Measurements from ENCODE around the gene MFSD12. TPM values are rescaled to one million over a fixed set of nuclear protein-coding genes. Genes with fewer than 3 reads are reported as not detected.

MFSD12 gene
- total and polyA plus RNA-seq, 2 experiments from 2014 or later, result 44.7 to 57.7 TPM

DNA sequence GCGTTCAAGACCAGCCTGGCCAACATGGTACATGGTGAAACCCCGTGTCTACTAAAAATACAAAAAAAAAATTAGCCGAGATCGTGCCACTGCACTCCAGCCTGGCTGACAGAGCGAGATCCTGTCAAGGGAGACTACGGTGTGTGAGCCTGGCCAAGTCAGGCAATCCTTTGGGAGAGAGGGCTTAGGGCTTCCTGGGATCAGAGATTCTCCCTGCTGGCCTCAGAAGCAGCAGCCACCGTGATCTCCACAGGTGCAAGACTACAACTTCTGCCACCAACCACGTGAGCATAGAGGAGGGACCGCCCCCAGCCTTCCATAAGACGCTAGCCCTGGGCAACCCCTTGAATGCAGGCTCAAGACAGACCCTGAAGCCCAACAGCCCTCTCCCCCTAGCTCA, 7.6 kb downstream of the MFSD12 start:
- no peak overlapping the region for H3K27ac ChIP-seq
- TF ChIP-seq, protein P1, sequence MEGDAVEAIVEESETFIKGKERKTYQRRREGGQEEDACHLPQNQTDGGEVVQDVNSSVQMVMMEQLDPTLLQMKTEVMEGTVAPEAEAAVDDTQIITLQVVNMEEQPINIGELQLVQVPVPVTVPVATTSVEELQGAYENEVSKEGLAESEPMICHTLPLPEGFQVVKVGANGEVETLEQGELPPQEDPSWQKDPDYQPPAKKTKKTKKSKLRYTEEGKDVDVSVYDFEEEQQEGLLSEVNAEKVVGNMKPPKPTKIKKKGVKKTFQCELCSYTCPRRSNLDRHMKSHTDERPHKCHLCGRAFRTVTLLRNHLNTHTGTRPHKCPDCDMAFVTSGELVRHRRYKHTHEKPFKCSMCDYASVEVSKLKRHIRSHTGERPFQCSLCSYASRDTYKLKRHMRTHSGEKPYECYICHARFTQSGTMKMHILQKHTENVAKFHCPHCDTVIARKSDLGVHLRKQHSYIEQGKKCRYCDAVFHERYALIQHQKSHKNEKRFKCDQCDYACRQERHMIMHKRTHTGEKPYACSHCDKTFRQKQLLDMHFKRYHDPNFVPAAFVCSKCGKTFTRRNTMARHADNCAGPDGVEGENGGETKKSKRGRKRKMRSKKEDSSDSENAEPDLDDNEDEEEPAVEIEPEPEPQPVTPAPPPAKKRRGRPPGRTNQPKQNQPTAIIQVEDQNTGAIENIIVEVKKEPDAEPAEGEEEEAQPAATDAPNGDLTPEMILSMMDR (IDR thresholded peaks at IDR 0.05; ENCODE audit: poor library complexity), result no peak
- TF ChIP-seq EZH2 (IDR thresholded peaks at IDR 0.05; ENCODE audit: borderline replicate concordance) (no peak), EZH2phosphoT487 (IDR thresholded peaks at IDR 0.05; ENCODE audit: low read depth, severe bottlenecking, unreplicated experiment) (no peak)
- H3K79me2 ChIP-seq, result no peaks in the 10 kb centered on the region
- no peaks in the 10 kb centered on the region for H4K20me1 ChIP-seq (ENCODE audit: insufficient read depth, poor library complexity, severe bottlenecking)
- no peaks in the 10 kb centered on the region for H3K4me1 ChIP-seq (ENCODE audit: insufficient read depth)
- WGBS (ENCODE audit: low lambda C conversion rate, missing lambda C conversion rate), result 94% methylated on average over 10 of the region's 10 CpGs
- H3K36me3 ChIP-seq (replicated peaks; ENCODE audit: insufficient read depth, low read depth), result no peaks in the 10 kb centered on the region
- no peaks in the 10 kb centered on the region for H3K27me3 ChIP-seq
- no peak overlapping the region for H3K4me2 ChIP-seq
- H2AFZ ChIP-seq, result no peak overlapping the region
- no peaks in the 10 kb centered on the region for H3K9me3 ChIP-seq (ENCODE audit: low read depth)
- DNase-seq (ENCODE audit: low spot score), result no peak
- no peaks in the 10 kb centered on the region for H3K9me2 ChIP-seq (replicated peaks; ENCODE audit: insufficient read depth)
- no peak overlapping the region for H3K4me3 ChIP-seq

GRCh38 chr19:3548606-3549005, 8.8 kb downstream of the MFSD12 start:
- no peak overlapping the region for H3K4me2 ChIP-seq
- no peak for DNase-seq (ENCODE audit: low spot score)
- H3K9me3 ChIP-seq (ENCODE audit: low read depth), result no peaks in the 10 kb centered on the region
- no peak for TF ChIP-seq EZH2phosphoT487 (IDR thresholded peaks at IDR 0.05; ENCODE audit: low read depth, severe bottlenecking, unreplicated experiment)
- TF ChIP-seq, protein P1 (IDR thresholded peaks at IDR 0.05; ENCODE audit: poor library complexity), result no peak
- TF ChIP-seq EZH2 (IDR thresholded peaks at IDR 0.05; ENCODE audit: borderline replicate concordance), result no peak
- H3K27ac ChIP-seq, result no peak overlapping the region
- no peak overlapping the region for H2AFZ ChIP-seq
- H3K9me2 ChIP-seq (replicated peaks; ENCODE audit: insufficient read depth), result no peaks in the 10 kb centered on the region
- H3K79me2 ChIP-seq, result no peaks in the 10 kb centered on the region
- H3K36me3 ChIP-seq (replicated peaks; ENCODE audit: insufficient read depth, low read depth), result no peaks in the 10 kb centered on the region
- no peak overlapping the region for H3K4me3 ChIP-seq
- 93% methylated on average over 14 of the region's 14 CpGs for WGBS (ENCODE audit: low lambda C conversion rate, missing lambda C conversion rate)
- H3K27me3 ChIP-seq, result no peaks in the 10 kb centered on the region
- H4K20me1 ChIP-seq (ENCODE audit: insufficient read depth, poor library complexity, severe bottlenecking), result no peaks in the 10 kb centered on the region
- no peaks in the 10 kb centered on the region for H3K4me1 ChIP-seq (ENCODE audit: insufficient read depth)

DNA sequence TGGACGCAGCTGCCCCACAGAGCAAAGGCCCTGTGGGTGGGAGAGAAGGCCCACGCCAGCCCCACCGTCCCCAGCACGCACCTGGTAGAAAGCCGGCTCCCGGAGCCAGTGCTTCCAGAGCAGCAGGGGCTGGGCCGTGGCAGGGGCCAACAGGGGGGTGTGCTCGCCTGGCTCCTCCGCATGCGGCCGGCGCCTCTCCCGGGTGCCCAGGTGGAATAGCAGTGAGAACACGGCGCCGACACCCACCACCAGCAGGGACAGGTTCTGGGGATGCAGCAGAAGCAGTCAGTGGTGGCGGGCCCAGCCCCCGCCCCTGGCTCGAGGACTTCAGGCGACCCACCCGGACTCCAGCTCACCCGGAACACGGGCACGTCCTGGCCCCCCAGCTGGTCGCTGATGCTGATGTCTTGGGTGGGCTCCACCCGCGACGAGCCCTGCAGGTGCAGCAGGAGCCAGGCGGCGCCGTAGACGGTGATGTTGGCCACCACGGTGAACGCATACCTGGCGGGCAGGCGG, 9.6 kb downstream of the MFSD12 start:
- 97% methylated on average over 15 of the region's 36 CpGs for WGBS (ENCODE audit: low lambda C conversion rate, missing lambda C conversion rate)
- Histone ChIP-seq H3K79me2 (no peaks in the 10 kb centered on the region), H3K9me3 (ENCODE audit: low read depth) (no peaks in the 10 kb centered on the region), H3K36me3 (replicated peaks; ENCODE audit: insufficient read depth, low read depth) (no peaks in the 10 kb centered on the region), H3K27me3 (no peaks in the 10 kb centered on the region), H3K4me3 (no peak overlapping the region), H3K4me2 (no peak overlapping the region), H4K20me1 (ENCODE audit: insufficient read depth, poor library complexity, severe bottlenecking) (no peaks in the 10 kb centered on the region), H3K9me2 (replicated peaks; ENCODE audit: insufficient read depth) (no peaks in the 10 kb centered on the region), H3K27ac (no peak overlapping the region), H2AFZ (no peak overlapping the region), H3K4me1 (ENCODE audit: insufficient read depth) (no peaks in the 10 kb centered on the region)
- DNase-seq (ENCODE audit: low spot score), result no peak
- TF ChIP-seq, protein P1 (IDR thresholded peaks at IDR 0.05; ENCODE audit: poor library complexity), result no peak
- TF ChIP-seq EZH2 (IDR thresholded peaks at IDR 0.05; ENCODE audit: borderline replicate concordance), result no peak
- no peak for TF ChIP-seq EZH2phosphoT487 (IDR thresholded peaks at IDR 0.05; ENCODE audit: low read depth, severe bottlenecking, unreplicated experiment)
